ENCODE data around the gene STK32B.

The STK32B gene

GRCh38 chr4:5463361-5463760, 412.1 kb downstream of the STK32B start:
- Histone ChIP-seq H3K9me3 (no peaks in the 10 kb centered on the region), H3K4me3 (ENCODE audit: low read depth, low read length) (no peak overlapping the region), H3K27me3 (no peaks in the 10 kb centered on the region), H3K36me3 (no peaks in the 10 kb centered on the region), H3K4me1 (no peaks in the 10 kb centered on the region)
- DNase-seq: no peak
- TF ChIP-seq CTCF (IDR thresholded peaks at IDR 0.05; ENCODE audit: low read depth, low read length): no peak

- Histone ChIP-seq H3K27me3 (no peaks in the 10 kb centered on the region), H3K9me3 (no peaks in the 10 kb centered on the region), H3K4me1 (no peaks in the 10 kb centered on the region), H3K36me3 (no peaks in the 10 kb centered on the region), H3K4me3 (ENCODE audit: low read depth, low read length) (no peak overlapping the region)
- TF ChIP-seq CTCF (IDR thresholded peaks at IDR 0.05; ENCODE audit: low read depth, low read length): no peak
- no peak for DNase-seq
These were observed 412.8 kb downstream of the STK32B start for GRCh38 chr4:5463936-5464650.

GRCh38 chr4:5465529-5465928, 414.2 kb downstream of the STK32B start:
- Histone ChIP-seq H3K4me1 (no peaks in the 10 kb centered on the region), H3K4me3 (ENCODE audit: low read depth, low read length) (no peak overlapping the region), H3K9me3 (no peaks in the 10 kb centered on the region), H3K27me3 (no peaks in the 10 kb centered on the region), H3K36me3 (no peaks in the 10 kb centered on the region)
- no peak for DNase-seq
- TF ChIP-seq CTCF (IDR thresholded peaks at IDR 0.05; ENCODE audit: low read depth, low read length): no peak

GRCh38 chr4:5465956-5466355, 414.7 kb downstream of the STK32B start:
- TF ChIP-seq CTCF (IDR thresholded peaks at IDR 0.05; ENCODE audit: low read depth, low read length): no peak
- Histone ChIP-seq H3K27me3 (no peaks in the 10 kb centered on the region), H3K4me3 (ENCODE audit: low read depth, low read length) (no peak overlapping the region), H3K9me3 (no peaks in the 10 kb centered on the region), H3K4me1 (no peaks in the 10 kb centered on the region), H3K36me3 (no peaks in the 10 kb centered on the region)
- no peak for DNase-seq

GRCh38 chr4:5467111-5467510, 415.8 kb downstream of the STK32B start:
- H3K9me3 ChIP-seq: no peaks in the 10 kb centered on the region
- H3K36me3 ChIP-seq: no peaks in the 10 kb centered on the region
- no peak for DNase-seq
- no peak overlapping the region for H3K4me3 ChIP-seq (ENCODE audit: low read depth, low read length)
- no peaks in the 10 kb centered on the region for H3K4me1 ChIP-seq
- no peak for TF ChIP-seq CTCF (IDR thresholded peaks at IDR 0.05; ENCODE audit: low read depth, low read length)
- H3K27me3 ChIP-seq: no peaks in the 10 kb centered on the region

GRCh38 chr4:5469151-5469775, 418.0 kb downstream of the STK32B start:
- no peak for TF ChIP-seq CTCF (IDR thresholded peaks at IDR 0.05; ENCODE audit: low read depth, low read length)
- H3K36me3 ChIP-seq: no peaks in the 10 kb centered on the region
- no peaks in the 10 kb centered on the region for H3K27me3 ChIP-seq
- no peak overlapping the region for H3K4me3 ChIP-seq (ENCODE audit: low read depth, low read length)
- no peaks in the 10 kb centered on the region for H3K9me3 ChIP-seq
- DNase-seq: no peak
- H3K4me1 ChIP-seq: no peaks in the 10 kb centered on the region

Measured in BE2C (cell line).